HL-60 (cell line): Measurements from ENCODE around the gene NRXN3.

Experiments used
- DNase-seq, 2 experiments: peaks; one replicate each; pipeline ENCODE4 v3.0.0-alpha.2; 2010 to 2020; ENCODE audit warnings: low read depth in 1 of 2, low spot score in 1 of 2
- H3K27ac ChIP-seq: fragments of 250-450 bp; sonication (Bioruptor Pico); replicated peaks from 2 replicates; pipeline ENCODE4 v1.5.1; 2020; ENCODE audit warnings: mild to moderate bottlenecking, moderate library complexity
- H3K27me3 ChIP-seq: fragments of 250-450 bp; sonication (Bioruptor Pico); 2 replicates; pipeline ENCODE4 v1.5.1; 2021; ENCODE audit warnings: mild to moderate bottlenecking, moderate library complexity; ENCODE audit not compliant: insufficient read depth, poor library complexity, severe bottlenecking
- H3K4me3 ChIP-seq: replicated peaks from 2 replicates; pipeline ENCODE4 v1.5.1; 2011; ENCODE audit warnings: mild to moderate bottlenecking, control low read depth, low read length; ENCODE audit not compliant: insufficient read depth
- GABPA ChIP-seq: IDR thresholded peaks from 2 replicates; pipeline ENCODE4 v1.6.1; 2012; ENCODE audit warnings: low read depth
- POLR2AphosphoS5 ChIP-seq: IDR thresholded peaks from 2 replicates; pipeline ENCODE4 v1.6.1; 2012; ENCODE audit warnings: low read depth
- SPI1 ChIP-seq: IDR thresholded peaks from 2 replicates; pipeline ENCODE4 v1.6.1; 2012; ENCODE audit warnings: low read depth, mild to moderate bottlenecking, borderline replicate concordance
- TF ChIP-seq, protein P1 (sequence below): IDR thresholded peaks from 2 replicates; pipeline ENCODE4 v1.6.1; 2012; ENCODE audit warnings: low read depth; ENCODE audit not compliant: insufficient replicate concordance
- TF ChIP-seq, protein P2 (sequence below): IDR thresholded peaks from one replicate; pipeline ENCODE4 v1.5.1; 2011; ENCODE audit warnings: low read length, control low read depth, inconsistent platforms; ENCODE audit not compliant: insufficient read depth

The NRXN3 gene

DNA sequence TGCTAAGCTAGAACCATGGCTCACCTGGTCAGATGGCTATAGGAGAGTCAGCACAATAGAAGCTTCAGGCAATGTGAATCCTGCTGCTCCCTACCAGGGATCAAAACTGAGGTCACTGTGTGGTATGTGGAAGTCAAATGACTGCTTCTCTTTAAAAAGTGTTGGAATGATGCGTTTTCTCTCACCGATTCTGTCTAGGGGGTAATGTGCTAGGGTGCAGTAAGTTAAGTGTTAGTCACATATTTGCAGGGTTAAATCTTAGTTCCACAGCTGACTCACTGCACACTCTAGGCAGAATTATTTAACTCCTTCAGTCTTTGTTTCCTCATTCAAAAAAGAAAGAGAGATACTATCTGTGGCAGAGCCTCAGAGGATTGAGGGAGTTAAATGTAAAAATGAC lies 1344.5 kb downstream of the NRXN3 start:
- no peak for DNase-seq
- Histone ChIP-seq H3K4me3 (no peak overlapping the region), H3K27me3 (no peaks in the 10 kb centered on the region), H3K27ac (no peak overlapping the region)
- TF ChIP-seq, protein P1, sequence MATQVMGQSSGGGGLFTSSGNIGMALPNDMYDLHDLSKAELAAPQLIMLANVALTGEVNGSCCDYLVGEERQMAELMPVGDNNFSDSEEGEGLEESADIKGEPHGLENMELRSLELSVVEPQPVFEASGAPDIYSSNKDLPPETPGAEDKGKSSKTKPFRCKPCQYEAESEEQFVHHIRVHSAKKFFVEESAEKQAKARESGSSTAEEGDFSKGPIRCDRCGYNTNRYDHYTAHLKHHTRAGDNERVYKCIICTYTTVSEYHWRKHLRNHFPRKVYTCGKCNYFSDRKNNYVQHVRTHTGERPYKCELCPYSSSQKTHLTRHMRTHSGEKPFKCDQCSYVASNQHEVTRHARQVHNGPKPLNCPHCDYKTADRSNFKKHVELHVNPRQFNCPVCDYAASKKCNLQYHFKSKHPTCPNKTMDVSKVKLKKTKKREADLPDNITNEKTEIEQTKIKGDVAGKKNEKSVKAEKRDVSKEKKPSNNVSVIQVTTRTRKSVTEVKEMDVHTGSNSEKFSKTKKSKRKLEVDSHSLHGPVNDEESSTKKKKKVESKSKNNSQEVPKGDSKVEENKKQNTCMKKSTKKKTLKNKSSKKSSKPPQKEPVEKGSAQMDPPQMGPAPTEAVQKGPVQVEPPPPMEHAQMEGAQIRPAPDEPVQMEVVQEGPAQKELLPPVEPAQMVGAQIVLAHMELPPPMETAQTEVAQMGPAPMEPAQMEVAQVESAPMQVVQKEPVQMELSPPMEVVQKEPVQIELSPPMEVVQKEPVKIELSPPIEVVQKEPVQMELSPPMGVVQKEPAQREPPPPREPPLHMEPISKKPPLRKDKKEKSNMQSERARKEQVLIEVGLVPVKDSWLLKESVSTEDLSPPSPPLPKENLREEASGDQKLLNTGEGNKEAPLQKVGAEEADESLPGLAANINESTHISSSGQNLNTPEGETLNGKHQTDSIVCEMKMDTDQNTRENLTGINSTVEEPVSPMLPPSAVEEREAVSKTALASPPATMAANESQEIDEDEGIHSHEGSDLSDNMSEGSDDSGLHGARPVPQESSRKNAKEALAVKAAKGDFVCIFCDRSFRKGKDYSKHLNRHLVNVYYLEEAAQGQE = no peak
- no peak for TF ChIP-seq POLR2AphosphoS5
- no peak for TF ChIP-seq GABPA
- TF ChIP-seq, protein P2, sequence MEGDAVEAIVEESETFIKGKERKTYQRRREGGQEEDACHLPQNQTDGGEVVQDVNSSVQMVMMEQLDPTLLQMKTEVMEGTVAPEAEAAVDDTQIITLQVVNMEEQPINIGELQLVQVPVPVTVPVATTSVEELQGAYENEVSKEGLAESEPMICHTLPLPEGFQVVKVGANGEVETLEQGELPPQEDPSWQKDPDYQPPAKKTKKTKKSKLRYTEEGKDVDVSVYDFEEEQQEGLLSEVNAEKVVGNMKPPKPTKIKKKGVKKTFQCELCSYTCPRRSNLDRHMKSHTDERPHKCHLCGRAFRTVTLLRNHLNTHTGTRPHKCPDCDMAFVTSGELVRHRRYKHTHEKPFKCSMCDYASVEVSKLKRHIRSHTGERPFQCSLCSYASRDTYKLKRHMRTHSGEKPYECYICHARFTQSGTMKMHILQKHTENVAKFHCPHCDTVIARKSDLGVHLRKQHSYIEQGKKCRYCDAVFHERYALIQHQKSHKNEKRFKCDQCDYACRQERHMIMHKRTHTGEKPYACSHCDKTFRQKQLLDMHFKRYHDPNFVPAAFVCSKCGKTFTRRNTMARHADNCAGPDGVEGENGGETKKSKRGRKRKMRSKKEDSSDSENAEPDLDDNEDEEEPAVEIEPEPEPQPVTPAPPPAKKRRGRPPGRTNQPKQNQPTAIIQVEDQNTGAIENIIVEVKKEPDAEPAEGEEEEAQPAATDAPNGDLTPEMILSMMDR = no peak
- TF ChIP-seq SPI1 = no peak

DNA sequence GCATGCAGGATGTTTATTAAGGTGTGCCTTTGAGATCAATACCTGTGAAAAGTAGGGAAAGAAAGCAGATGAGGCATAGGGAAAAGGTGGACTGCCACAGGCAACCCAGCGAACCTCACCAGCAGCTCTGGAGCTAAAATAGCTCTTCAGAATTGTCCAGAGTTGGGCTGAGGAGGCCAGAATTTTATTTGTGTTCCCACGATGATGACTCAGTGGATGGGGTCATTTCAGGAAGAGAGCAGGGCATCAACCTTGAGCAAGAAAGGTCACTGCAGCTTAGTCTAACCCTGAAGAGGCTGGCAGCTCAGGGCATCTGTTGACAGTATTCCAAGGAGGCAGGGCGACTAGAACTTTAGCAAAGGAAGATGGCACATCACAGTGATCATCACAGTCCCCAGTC lies 1345.0 kb downstream of the NRXN3 start:
- Histone ChIP-seq H3K27me3 (no peaks in the 10 kb centered on the region), H3K27ac (no peak overlapping the region), H3K4me3 (no peak overlapping the region)
- DNase-seq = no peak
- no peak for TF ChIP-seq POLR2AphosphoS5
- TF ChIP-seq, protein P1 = no peak
- TF ChIP-seq, protein P2 = no peak
- TF ChIP-seq GABPA = no peak
- TF ChIP-seq SPI1 = no peak

DNA sequence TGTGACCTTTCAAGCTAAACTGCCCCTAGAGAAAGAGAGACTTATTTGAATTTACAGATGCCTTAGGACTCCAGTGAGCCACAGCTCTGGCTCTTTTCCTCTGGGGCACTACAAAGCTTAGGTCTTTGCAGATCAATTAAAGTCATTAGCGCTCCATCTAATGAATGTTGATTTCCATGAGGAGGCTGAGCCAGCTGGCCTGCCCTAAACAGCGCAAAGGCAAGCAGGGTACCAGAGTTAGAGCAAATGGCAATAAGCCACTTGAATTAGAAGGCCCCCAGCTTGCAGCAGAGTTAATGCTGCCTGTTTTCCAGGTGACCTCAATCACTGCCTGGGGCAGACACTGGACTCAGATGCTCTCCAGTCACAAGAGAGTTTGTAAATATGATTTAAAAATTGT lies 1345.8 kb downstream of the NRXN3 start:
- H3K4me3 ChIP-seq = no peak overlapping the region
- DNase-seq = no peak
- H3K27me3 ChIP-seq = no peaks in the 10 kb centered on the region
- TF ChIP-seq SPI1 (no peak), POLR2AphosphoS5 (no peak), GABPA (no peak)
- TF ChIP-seq, protein P1 = no peak
- TF ChIP-seq, protein P2 = no peak
- H3K27ac ChIP-seq = no peak overlapping the region
